Adrenal gland (tissue), 5 donors: ENCODE data around the gene IFT25.

Source experiments
- POLR2A ChIP-seq, 2 donors: fragments of 450-650 bp; IDR thresholded peaks; one replicate each; pipeline ENCODE4 v1.6.1; 2017; ENCODE audit warnings: antibody characterized with exemption in 2 of 2, mild to moderate bottlenecking in 2 of 2, moderate library complexity in 1 of 2
- TF ChIP-seq, protein P1 (sequence below), 6 experiments: fragments of 450-650 bp in 4 of 6; fragments of 200-600 bp in 2 of 6; sonication (generic) in 1 of 6; IDR thresholded peaks; 1 replicate in 5 of 6; 2 replicates in 1 of 6; pipeline versions ENCODE4 v1.5.1 to v1.8.0; 2016 to 2021; ENCODE audit warnings: antibody characterized with exemption in 6 of 6, mild to moderate bottlenecking in 2 of 6, moderate library complexity in 1 of 6
- donor health status: DM: no; HTN: no; CAD: no.

DNA sequence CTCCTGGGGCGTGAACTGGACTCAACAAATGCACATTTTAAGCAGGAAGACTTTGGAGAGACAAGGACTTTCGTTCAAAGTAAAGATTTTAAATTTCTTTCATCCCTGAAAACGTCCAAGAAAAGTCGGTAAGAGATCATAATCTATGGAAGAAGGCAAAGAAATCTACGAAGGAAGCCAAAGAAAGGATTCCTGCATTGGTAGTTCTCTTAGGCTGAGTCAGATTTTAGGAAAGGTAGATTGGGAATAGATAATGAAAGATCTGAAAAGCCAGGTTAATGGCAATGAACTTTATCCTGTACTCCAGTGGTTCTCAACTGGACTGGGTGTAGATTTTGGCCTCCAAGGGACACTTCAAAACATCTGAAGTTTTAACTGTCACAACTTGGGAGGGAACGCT, 2.4 kb downstream of the IFT25 start:
- no peak for TF ChIP-seq POLR2A (IDR thresholded peaks at IDR 0.05)
- TF ChIP-seq, protein P1, sequence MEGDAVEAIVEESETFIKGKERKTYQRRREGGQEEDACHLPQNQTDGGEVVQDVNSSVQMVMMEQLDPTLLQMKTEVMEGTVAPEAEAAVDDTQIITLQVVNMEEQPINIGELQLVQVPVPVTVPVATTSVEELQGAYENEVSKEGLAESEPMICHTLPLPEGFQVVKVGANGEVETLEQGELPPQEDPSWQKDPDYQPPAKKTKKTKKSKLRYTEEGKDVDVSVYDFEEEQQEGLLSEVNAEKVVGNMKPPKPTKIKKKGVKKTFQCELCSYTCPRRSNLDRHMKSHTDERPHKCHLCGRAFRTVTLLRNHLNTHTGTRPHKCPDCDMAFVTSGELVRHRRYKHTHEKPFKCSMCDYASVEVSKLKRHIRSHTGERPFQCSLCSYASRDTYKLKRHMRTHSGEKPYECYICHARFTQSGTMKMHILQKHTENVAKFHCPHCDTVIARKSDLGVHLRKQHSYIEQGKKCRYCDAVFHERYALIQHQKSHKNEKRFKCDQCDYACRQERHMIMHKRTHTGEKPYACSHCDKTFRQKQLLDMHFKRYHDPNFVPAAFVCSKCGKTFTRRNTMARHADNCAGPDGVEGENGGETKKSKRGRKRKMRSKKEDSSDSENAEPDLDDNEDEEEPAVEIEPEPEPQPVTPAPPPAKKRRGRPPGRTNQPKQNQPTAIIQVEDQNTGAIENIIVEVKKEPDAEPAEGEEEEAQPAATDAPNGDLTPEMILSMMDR (IDR thresholded peaks at IDR 0.05), result no peak
